ENCODE results near the gene IL15RA. TPM values are rescaled to one million over a fixed set of nuclear protein-coding genes. Genes with fewer than 3 reads are reported as not detected.

Gene IL15RA
- total and polyA plus RNA-seq, 2 of the 8 experiments (the other 6 are each of a cell fraction or from before 2014, with no cell fraction given) = 1.3 to 1.4 TPM

DNA sequence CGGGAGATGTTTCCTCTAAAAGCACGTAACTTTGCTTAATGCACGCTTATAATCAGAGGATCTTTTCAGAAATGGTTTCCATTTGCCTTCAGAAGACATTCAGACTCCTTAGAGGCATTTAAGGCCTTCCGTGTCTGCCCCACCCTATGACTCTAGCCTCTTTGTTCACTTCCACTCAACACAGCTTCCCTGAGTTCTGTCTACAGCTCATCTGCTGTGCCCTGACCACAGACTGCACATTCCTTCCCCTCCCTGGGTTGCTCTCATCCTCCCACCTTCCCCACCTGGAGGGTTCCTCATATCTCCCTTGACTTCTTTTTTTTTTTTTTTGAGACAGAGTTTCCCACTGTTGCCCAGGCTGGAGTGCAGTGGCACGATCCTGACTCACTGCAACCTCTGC is 70.7 kb downstream of the IL15RA start:
- H4K8ac ChIP-seq (ENCODE audit: extremely low read depth, insufficient read depth, low read length) = no peak overlapping the region
- H3K36me3 ChIP-seq (ENCODE audit: control insufficient read depth in 2 of 4, insufficient read depth in 4 of 4, low read length in 3 of 4) = peaks cover 8 to 34% (median 24%) of the 10 kb centered on the region in 4 experiments; a peak in 6 of 8 replicates
- no peak overlapping the region for H2AFZ ChIP-seq (ENCODE audit: low read length)
- H4K5ac ChIP-seq (ENCODE audit: insufficient read length, low read depth, low read length) = no peak overlapping the region
- no peaks in the 10 kb centered on the region for H3K9me3 ChIP-seq (ENCODE audit: insufficient read depth in 2 of 2, low read depth in 1 of 2, low read length in 1 of 2)
- no peak overlapping the region for H3K23ac ChIP-seq (ENCODE audit: insufficient read length)
- H2BK12ac ChIP-seq (ENCODE audit: low read depth, low read length) = no peak overlapping the region
- no peak for DNase-seq (ENCODE audit: low read depth in 1 of 2, low spot score in 2 of 2)
- no peak overlapping the region for H3K56ac ChIP-seq (replicated peaks; ENCODE audit: insufficient read length, low read depth, low read length)
- no peaks in the 10 kb centered on the region for H3K27me3 ChIP-seq (replicated peaks in 1 of 4; ENCODE audit: control insufficient read depth in 3 of 4, extremely low read depth in 1 of 4, insufficient read depth in 3 of 4, low read length in 3 of 4)
- no peak overlapping the region for H3K4me3 ChIP-seq (ENCODE audit: extremely low read depth in 1 of 4, insufficient read depth in 2 of 4, low read depth in 3 of 4, low read length in 4 of 4)
- H4K91ac ChIP-seq (replicated peaks; ENCODE audit: insufficient read length, low read length) = no peak overlapping the region
- no peak overlapping the region for H3K9ac ChIP-seq (replicated peaks in 1 of 4; ENCODE audit: extremely low read depth in 1 of 4, low read depth in 3 of 4, low read length in 3 of 4)
- H3K23me2 ChIP-seq (ENCODE audit: low read depth, low read length) = no peaks in the 10 kb centered on the region
- no peak overlapping the region for H2BK15ac ChIP-seq (ENCODE audit: low read length)
- no peaks in the 10 kb centered on the region; the same call in 1 of the 2 replicates for H3K79me1 ChIP-seq (ENCODE audit: low read depth, low read length)
- 94% methylated on average over 5 of the region's 5 CpGs; no CpG with 5 or more reads in 1 of the 2 experiments for WGBS, 2 experiments (ENCODE audit: extremely low coverage in 1 of 2, insufficient coverage in 1 of 2, insufficient read length in 1 of 2, insufficient replicate concordance in 2 of 2, low coverage in 1 of 2, low lambda C conversion rate in 2 of 2, missing lambda C conversion rate in 1 of 2)
- no peak for FAIRE-seq
- TF ChIP-seq RFX5 (IDR thresholded peaks at IDR 0.05; ENCODE audit: borderline replicate concordance, low read depth, low read length) (no peak), RAD21 (IDR thresholded peaks at IDR 0.05 in 1 of 2, conservative IDR thresholded peaks at IDR 0.05 in 1 of 2; ENCODE audit: low read depth in 2 of 2, low read length in 2 of 2) (no peak), JUN (IDR thresholded peaks at IDR 0.05; ENCODE audit: low read depth, low read length) (no peak)
- H2BK120ac ChIP-seq (replicated peaks; ENCODE audit: low read depth, low read length) = no peak overlapping the region
- H3K4me2 ChIP-seq (ENCODE audit: insufficient read depth in 1 of 2, low read depth in 2 of 2, low read length in 2 of 2) = no peak overlapping the region
- no peak overlapping the region for H3K14ac ChIP-seq (ENCODE audit: insufficient read length)
- no peak overlapping the region for H2BK5ac ChIP-seq (ENCODE audit: low read depth, low read length)
- no peak overlapping the region for H2AK5ac ChIP-seq (ENCODE audit: low read depth, low read length)
- ChIA-PET POLR2A (ENCODE audit: partially characterized antibody) (no interaction called here), CTCF (ENCODE audit: partially characterized antibody) (no interaction called here)
- H3K4me1 ChIP-seq (replicated peaks in 1 of 4; ENCODE audit: control insufficient read depth in 3 of 4, insufficient read depth in 4 of 4, low read length in 3 of 4) = no peaks in the 10 kb centered on the region
- H3K4ac ChIP-seq (replicated peaks; ENCODE audit: insufficient read length, low read depth, low read length) = no peak overlapping the region
- H3K79me2 ChIP-seq (ENCODE audit: control insufficient read depth in 1 of 2, insufficient read depth in 2 of 2, low read length in 2 of 2) = peaks cover 0 to 14% of the 10 kb centered on the region in 2 experiments; a peak in 2 of 4 replicates
- H2BK20ac ChIP-seq (ENCODE audit: low read length) = no peak overlapping the region
- H3K27ac ChIP-seq (ENCODE audit: low read depth, low read length) = no peak overlapping the region
- peaks cover 4 to 11% of the 10 kb centered on the region in 2 experiments for H4K20me1 ChIP-seq (replicated peaks in 1 of 2; ENCODE audit: control insufficient read depth in 1 of 2, insufficient read depth in 2 of 2, low read length in 2 of 2)
- no peak overlapping the region for H3K18ac ChIP-seq (ENCODE audit: extremely low read depth, low read length)
